Prostate gland (tissue), 2 donors: Measurements from ENCODE around the gene SNX10. TPM values are rescaled to one million over a fixed set of nuclear protein-coding genes. Genes with fewer than 3 reads are reported as not detected.

Experiments used
- DNase-seq: peaks from one replicate; pipeline ENCODE4 v3.0.0-alpha.2; 2019; ENCODE audit warnings: low spot score
- H3K27ac ChIP-seq, 2 donors: fragments of 200-600 bp; sonication (generic); 2 replicates each; pipeline ENCODE4 v1.5.1; 2017 to 2019
- H3K27me3 ChIP-seq: fragments of 200-600 bp; sonication (generic); replicated peaks from 2 replicates; pipeline ENCODE4 v1.5.1; 2019; ENCODE audit not compliant: insufficient read depth
- H3K36me3 ChIP-seq, 2 donors: fragments of 200-600 bp; sonication (generic); 1 replicate in 1 of 2; 2 replicates in 1 of 2; pipeline versions ENCODE4 v1.5.1 to v1.8.1; 2017 to 2019
- H3K4me1 ChIP-seq: fragments of 200-600 bp; sonication (generic); replicated peaks from 2 replicates; pipeline ENCODE4 v1.5.1; 2019
- H3K4me3 ChIP-seq, 2 donors: fragments of 200-600 bp; sonication (generic); 2 replicates each; pipeline ENCODE4 v1.5.1; 2017 to 2019
- H3K9me3 ChIP-seq: fragments of 200-600 bp; sonication (generic); 2 replicates; pipeline ENCODE4 v1.5.1; 2017
- POLR2A ChIP-seq: fragments of 450-650 bp; IDR thresholded peaks from one replicate; pipeline ENCODE4 v1.6.1; 2016; ENCODE audit warnings: antibody characterized with exemption, mild to moderate bottlenecking
- POLR2AphosphoS5 ChIP-seq: sonication (generic); formaldehyde crosslinking; IDR thresholded peaks from one replicate; pipeline ENCODE4 v1.6.1; 2017; ENCODE audit warnings: antibody characterized with exemption
- WGBS: methylation state at CpG from one replicate; pipeline ENCODE4 v1.1.5; 2018; 5-methylcytosine and 5-hydroxymethylcytosine counted together
- intact Hi-C: fragments of 100-400 bp; cut with DNase I; formaldehyde crosslinking; loops from one replicate; pipeline ENCODE4 v1.14.2; 2022
- total RNA-seq, 2 donors: library from RNA; depleted of rRNA; stranded (reverse); fragments of >200 nt; gene quantifications; one replicate each; pipeline ENCODE4 v1.1.0, GENCODE V29; 2016
- TF ChIP-seq, protein P1 (sequence below), 4 experiments: fragments of 200-600 bp in 2 of 4; fragments of 450-650 bp in 2 of 4; sonication (generic) in 2 of 4; IDR thresholded peaks; 1 replicate in 3 of 4; 2 replicates in 1 of 4; pipeline ENCODE4 v1.5.1; 2016 to 2019; ENCODE audit warnings: antibody characterized with exemption in 4 of 4, mild to moderate bottlenecking in 2 of 4, moderate library complexity in 2 of 4

The SNX10 gene
- total RNA-seq, 2 donors from 2014 or later: 4.7 to 6.8 TPM

DNA sequence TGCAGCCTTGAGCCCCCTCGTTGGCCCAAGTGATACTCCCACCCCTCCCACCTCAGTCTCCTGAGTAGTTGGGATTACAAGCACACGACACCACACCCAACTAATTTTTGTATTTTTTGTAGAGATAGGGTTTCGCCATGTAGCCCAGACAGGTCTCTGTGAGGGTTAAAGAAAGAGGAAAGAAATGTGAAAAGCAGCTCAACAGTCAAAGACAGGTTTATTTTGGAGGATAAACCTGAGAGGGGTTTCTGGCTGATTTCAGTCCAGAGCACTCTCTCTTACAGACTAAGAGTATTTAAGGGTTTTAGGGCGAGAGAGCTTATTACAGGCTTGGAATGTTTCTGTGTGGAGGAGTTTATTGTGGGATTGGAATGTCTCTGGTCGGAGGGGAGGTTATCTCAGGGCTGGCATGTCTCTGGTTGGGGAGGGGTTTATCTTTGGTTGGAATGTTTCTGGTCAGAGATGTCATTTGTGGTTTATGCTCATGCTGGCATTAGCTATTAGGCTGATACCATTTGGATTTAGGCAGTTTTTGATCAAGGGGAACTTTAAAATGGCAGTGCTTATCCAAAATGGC is 26.1 kb upstream of the SNX10 start:
- 79% methylated on average over 5 of the region's 5 CpGs for WGBS

DNA sequence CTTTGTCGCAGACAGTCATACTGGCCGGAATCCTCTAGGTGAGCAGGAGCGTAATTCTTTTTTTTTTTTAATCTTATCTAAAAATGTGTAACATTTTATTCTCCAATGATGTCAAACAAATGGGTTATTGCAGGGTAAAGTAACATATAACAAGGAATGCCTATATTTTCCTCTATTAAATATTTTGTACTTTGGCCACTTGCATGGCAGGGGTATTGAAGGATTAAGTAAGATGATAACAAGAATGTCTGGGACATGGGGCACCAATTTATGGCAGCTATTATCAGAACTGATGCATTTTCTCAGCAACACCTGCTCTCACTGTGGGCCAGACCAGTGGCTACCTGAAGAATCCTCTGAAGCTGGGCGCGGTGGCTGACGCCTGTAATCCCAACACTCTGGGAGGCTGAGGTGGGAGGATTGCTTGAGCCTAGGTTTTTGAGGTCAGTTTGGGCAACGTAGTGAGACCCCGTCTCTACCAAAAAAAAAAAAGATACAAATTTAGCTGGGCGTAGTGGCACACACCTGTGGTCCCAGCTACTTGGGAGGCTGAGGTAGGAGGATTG is 24.0 kb upstream of the SNX10 start:
- intact Hi-C loops: no loop called here
- Histone ChIP-seq H3K27ac (no peak overlapping the region), H3K36me3 (no peaks in the 10 kb centered on the region), H3K4me3 (no peak overlapping the region), H3K4me1 (no peaks in the 10 kb centered on the region), H3K27me3 (no peaks in the 10 kb centered on the region), H3K9me3 (no peaks in the 10 kb centered on the region)
- DNase-seq: no peak
- 97% methylated on average over 9 of the region's 9 CpGs for WGBS
- TF ChIP-seq POLR2AphosphoS5 (no peak), POLR2A (no peak)
- TF ChIP-seq, protein P1, sequence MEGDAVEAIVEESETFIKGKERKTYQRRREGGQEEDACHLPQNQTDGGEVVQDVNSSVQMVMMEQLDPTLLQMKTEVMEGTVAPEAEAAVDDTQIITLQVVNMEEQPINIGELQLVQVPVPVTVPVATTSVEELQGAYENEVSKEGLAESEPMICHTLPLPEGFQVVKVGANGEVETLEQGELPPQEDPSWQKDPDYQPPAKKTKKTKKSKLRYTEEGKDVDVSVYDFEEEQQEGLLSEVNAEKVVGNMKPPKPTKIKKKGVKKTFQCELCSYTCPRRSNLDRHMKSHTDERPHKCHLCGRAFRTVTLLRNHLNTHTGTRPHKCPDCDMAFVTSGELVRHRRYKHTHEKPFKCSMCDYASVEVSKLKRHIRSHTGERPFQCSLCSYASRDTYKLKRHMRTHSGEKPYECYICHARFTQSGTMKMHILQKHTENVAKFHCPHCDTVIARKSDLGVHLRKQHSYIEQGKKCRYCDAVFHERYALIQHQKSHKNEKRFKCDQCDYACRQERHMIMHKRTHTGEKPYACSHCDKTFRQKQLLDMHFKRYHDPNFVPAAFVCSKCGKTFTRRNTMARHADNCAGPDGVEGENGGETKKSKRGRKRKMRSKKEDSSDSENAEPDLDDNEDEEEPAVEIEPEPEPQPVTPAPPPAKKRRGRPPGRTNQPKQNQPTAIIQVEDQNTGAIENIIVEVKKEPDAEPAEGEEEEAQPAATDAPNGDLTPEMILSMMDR (IDR thresholded peaks at IDR 0.05): no peak

More for the DNA sequence above, 26.1 kb upstream of the SNX10 start:
- DNase-seq: no peak
- H3K36me3 ChIP-seq: no peaks in the 10 kb centered on the region
- no peak overlapping the region for H3K27ac ChIP-seq
- TF ChIP-seq, protein P1 (IDR thresholded peaks at IDR 0.05): no peak
- TF ChIP-seq POLR2A (no peak), POLR2AphosphoS5 (no peak)
- H3K4me1 ChIP-seq: no peaks in the 10 kb centered on the region
- intact Hi-C loops: no loop called here
- no peaks in the 10 kb centered on the region for H3K27me3 ChIP-seq
- H3K9me3 ChIP-seq: no peaks in the 10 kb centered on the region
- H3K4me3 ChIP-seq: no peak overlapping the region

DNA sequence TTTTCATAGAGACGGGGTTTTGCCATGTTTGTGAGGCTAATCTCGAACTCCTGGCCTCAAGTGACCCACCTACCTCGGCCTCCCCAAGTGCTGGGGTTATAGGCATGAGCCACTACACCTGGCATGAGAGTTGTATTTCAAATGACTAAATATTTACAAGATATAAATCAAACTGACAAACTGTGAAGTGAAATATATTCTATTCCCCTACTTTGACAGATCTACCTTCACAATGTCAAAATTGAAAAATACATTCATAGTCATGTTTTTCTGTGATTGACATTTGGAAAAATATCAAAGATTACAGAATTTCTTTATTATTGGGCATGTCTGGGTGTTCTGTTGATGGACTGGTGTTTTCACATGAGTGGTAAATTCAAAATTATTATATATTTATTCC is 16.4 kb upstream of the SNX10 start:
- 80% methylated on average over 3 of the region's 3 CpGs for WGBS
- intact Hi-C loops: no loop called here
- no peaks in the 10 kb centered on the region for H3K36me3 ChIP-seq
- H3K9me3 ChIP-seq: no peaks in the 10 kb centered on the region
- H3K4me1 ChIP-seq: no peaks in the 10 kb centered on the region
- no peak overlapping the region for H3K27ac ChIP-seq
- DNase-seq: no peak
- no peak for TF ChIP-seq POLR2A
- H3K4me3 ChIP-seq: no peak overlapping the region
- no peaks in the 10 kb centered on the region for H3K27me3 ChIP-seq

DNA sequence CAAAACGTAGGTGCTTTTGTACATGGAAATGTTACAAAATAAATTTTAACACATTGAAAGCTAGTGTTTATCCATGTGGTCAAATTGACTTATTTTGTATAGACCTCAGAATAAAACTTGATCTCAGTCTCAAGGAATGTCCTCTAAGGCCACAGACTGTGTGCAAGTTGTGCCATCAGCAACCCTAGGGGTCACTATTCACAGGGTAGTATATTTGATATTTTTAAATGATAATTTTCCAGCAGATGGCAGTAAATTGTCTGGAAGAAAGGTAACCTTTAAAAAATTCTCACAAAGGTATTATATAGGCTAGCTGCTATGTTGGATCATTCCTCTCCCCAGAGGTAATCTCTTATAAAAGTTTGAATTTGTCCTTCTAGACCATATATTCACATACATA is 12.9 kb upstream of the SNX10 start:
- H3K36me3 ChIP-seq: no peaks in the 10 kb centered on the region
- no peaks in the 10 kb centered on the region for H3K9me3 ChIP-seq
- 39% methylated on average over 1 of the region's 1 CpG for WGBS
- H3K4me3 ChIP-seq: no peak overlapping the region
- DNase-seq: no peak
- H3K4me1 ChIP-seq: no peaks in the 10 kb centered on the region
- TF ChIP-seq POLR2A: no peak
- no peak for TF ChIP-seq POLR2AphosphoS5
- TF ChIP-seq, protein P1 (IDR thresholded peaks at IDR 0.05): no peak
- no peak overlapping the region for H3K27ac ChIP-seq
- no peaks in the 10 kb centered on the region for H3K27me3 ChIP-seq
- intact Hi-C loops: no loop called here

DNA sequence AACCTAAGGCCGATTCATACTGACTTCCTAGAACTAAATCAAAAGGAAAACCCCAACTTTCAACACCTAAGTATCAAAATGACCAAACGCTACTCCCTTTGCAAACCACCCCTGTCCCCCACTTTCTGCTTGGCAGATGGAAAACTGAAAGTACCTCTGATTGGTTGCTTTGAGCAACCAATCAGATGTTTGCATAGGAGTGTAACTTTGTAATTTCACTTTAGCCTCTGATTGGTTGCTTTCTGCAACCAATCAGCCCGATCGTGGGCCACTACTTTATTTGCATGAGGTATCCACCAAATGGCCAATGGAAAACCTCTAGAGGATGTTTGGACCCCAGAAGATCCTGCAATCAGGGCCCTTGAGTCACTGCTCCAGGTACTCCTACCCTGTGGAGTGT is 12.3 kb upstream of the SNX10 start:
- Histone ChIP-seq H3K27me3 (no peaks in the 10 kb centered on the region), H3K4me3 (no peak overlapping the region), H3K27ac (no peak overlapping the region), H3K36me3 (no peaks in the 10 kb centered on the region), H3K4me1 (no peaks in the 10 kb centered on the region), H3K9me3 (no peaks in the 10 kb centered on the region)
- intact Hi-C loops: no loop called here
- WGBS: 91% methylated on average over 4 of the region's 4 CpGs
- no peak for DNase-seq
- TF ChIP-seq POLR2A (no peak), POLR2AphosphoS5 (no peak)
- TF ChIP-seq, protein P1 (IDR thresholded peaks at IDR 0.05): no peak
